ENCODE data around the gene EBF3. TPM values are rescaled to one million over a fixed set of nuclear protein-coding genes. Genes with fewer than 3 reads are reported as not detected.

EBF3 gene
- total RNA-seq, 1 experiment from 2014 or later: not detected

DNA sequence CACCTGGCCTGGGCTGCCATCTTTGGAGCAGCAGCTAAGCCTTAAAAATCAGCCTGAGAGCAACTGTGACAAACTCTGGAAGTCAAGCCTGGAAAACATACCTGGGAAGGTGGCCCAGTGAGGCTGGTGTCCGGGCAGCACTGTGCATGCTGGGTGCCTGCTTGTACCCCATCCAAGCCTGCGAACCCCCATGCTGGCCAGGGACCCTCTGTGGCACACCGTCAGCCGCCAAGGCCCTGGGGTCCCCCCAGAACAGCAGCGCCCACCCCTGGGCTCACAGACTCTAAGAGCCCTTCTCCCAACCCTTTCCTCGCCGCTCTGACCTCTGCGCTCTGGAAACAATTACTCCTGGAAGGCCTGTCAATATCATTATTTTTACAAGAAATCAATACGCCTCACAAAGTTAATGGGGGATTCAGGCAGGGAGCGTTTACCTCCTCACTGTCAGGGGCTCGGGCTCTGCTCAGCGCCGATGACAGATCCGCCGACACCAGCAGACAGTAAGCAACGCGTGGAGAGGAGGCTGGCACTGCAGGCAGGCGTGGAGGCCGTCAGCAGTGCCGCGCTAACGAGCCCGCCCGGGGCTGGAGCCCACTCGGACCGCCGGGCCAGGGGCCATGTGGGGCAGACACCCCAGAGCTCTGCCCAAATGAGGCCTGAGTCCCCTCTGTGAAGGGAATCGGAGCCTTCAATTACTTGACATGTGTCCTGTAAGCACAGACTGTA lies 54.4 kb downstream of the EBF3 start:
- Mint-ChIP-seq H3K36me3 (ENCODE audit: insufficient read depth, unreplicated experiment) (no peaks in the 10 kb centered on the region), H3K9me3 (ENCODE audit: low read depth, unreplicated experiment) (no peaks in the 10 kb centered on the region), H3K4me3 (ENCODE audit: low read depth, unreplicated experiment) (no peak overlapping the region), H3K27me3 (ENCODE audit: unreplicated experiment) (no peaks in the 10 kb centered on the region), H3K27ac (ENCODE audit: unreplicated experiment) (no peak overlapping the region), H3K4me1 (ENCODE audit: low read depth, unreplicated experiment) (no peaks in the 10 kb centered on the region)
- intact Hi-C loops (cut with micrococcal nuclease; ENCODE audit: unreplicated experiment): no loop called here
- DNase-seq: no peak
- no TSS peak for BruUV-seq (replicated peaks)
- CTCF ChIA-PET: no interaction called here
- TF ChIP-seq, protein P1, sequence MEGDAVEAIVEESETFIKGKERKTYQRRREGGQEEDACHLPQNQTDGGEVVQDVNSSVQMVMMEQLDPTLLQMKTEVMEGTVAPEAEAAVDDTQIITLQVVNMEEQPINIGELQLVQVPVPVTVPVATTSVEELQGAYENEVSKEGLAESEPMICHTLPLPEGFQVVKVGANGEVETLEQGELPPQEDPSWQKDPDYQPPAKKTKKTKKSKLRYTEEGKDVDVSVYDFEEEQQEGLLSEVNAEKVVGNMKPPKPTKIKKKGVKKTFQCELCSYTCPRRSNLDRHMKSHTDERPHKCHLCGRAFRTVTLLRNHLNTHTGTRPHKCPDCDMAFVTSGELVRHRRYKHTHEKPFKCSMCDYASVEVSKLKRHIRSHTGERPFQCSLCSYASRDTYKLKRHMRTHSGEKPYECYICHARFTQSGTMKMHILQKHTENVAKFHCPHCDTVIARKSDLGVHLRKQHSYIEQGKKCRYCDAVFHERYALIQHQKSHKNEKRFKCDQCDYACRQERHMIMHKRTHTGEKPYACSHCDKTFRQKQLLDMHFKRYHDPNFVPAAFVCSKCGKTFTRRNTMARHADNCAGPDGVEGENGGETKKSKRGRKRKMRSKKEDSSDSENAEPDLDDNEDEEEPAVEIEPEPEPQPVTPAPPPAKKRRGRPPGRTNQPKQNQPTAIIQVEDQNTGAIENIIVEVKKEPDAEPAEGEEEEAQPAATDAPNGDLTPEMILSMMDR (IDR thresholded peaks at IDR 0.05; ENCODE audit: unreplicated experiment): no peak

DNA sequence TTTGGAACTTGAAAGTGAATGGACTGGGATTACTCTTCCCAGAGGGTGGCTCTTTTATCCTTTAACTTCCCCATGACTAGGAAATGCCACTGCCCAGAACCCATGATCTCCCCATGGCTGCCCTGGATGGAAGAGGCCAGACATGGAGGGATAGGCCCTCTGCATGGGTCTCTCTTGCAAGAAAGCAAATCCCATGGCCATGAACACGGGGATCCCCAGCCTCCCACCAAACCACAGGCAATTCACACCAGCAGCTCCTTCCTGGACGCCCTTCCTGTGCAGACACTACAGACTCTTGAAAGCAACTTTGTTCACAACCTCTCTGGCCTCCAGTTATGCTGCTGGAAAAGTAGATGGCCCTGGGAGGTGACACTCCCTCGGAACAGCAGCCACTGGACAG lies 55.0 kb downstream of the EBF3 start:
- no peak overlapping the region for H3K4me3 Mint-ChIP-seq (ENCODE audit: low read depth, unreplicated experiment)
- no peak overlapping the region for H3K27ac Mint-ChIP-seq (ENCODE audit: unreplicated experiment)
- BruUV-seq (replicated peaks): no TSS peak
- DNase-seq: no peak
- no peaks in the 10 kb centered on the region for H3K4me1 Mint-ChIP-seq (ENCODE audit: low read depth, unreplicated experiment)
- peaks cover 3% of the 10 kb centered on the region for H3K9me3 Mint-ChIP-seq (ENCODE audit: low read depth, unreplicated experiment)
- intact Hi-C loops (cut with micrococcal nuclease; ENCODE audit: unreplicated experiment): no loop called here
- CTCF ChIA-PET: no interaction called here
- no peaks in the 10 kb centered on the region for H3K27me3 Mint-ChIP-seq (ENCODE audit: unreplicated experiment)
- no peaks in the 10 kb centered on the region for H3K36me3 Mint-ChIP-seq (ENCODE audit: insufficient read depth, unreplicated experiment)
- TF ChIP-seq, protein P1 (IDR thresholded peaks at IDR 0.05; ENCODE audit: unreplicated experiment): no peak

DNA sequence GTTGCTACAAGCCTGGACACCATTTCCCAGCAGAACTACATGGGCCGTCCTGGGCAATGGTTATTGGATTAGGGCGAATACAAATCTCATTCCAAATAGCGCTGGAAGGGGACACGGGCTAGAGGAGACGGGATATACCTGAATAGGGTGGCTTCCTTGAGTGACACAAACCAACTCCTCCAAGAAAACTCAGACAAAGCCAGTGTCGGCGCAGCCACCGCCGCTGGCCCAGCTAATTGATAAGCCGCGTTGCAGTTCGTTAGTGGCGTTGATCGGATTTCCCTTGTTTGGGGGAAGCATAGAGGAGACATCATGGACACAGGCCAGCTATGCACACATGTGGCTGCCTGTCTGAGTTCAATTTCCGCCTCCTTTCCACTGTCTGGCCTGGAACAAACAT lies 55.7 kb downstream of the EBF3 start:
- TF ChIP-seq, protein P1 (IDR thresholded peaks at IDR 0.05; ENCODE audit: unreplicated experiment): no peak
- Mint-ChIP-seq H3K27ac (ENCODE audit: unreplicated experiment) (no peak overlapping the region), H3K4me1 (ENCODE audit: low read depth, unreplicated experiment) (no peaks in the 10 kb centered on the region), H3K36me3 (ENCODE audit: insufficient read depth, unreplicated experiment) (no peaks in the 10 kb centered on the region), H3K9me3 (ENCODE audit: low read depth, unreplicated experiment) (peaks cover 3% of the 10 kb centered on the region), H3K27me3 (ENCODE audit: unreplicated experiment) (no peaks in the 10 kb centered on the region), H3K4me3 (ENCODE audit: low read depth, unreplicated experiment) (no peak overlapping the region)
- intact Hi-C loops (cut with micrococcal nuclease; ENCODE audit: unreplicated experiment): no loop called here
- CTCF ChIA-PET: no interaction called here
- no TSS peak for BruUV-seq (replicated peaks)
- DNase-seq: no peak

DNA sequence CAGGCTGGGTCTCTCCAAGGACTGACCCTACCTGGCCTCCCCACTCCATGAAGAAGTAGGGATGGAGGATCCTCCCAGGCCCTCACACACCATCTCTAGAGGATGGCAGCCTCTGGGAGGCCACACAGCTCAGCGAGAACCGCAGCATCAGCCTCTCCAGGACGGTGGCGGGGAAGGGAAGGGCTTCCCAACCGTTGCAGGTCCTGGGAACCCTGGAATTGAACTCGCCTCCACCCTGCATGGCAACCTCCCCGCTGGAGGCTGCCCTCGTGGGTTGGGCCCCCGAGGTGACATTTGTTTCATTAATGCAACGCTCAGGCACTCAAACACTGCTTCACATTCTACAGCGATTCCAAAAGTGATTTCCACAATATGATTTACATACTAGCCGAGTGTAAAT lies 58.5 kb downstream of the EBF3 start:
- Mint-ChIP-seq H3K27ac (ENCODE audit: unreplicated experiment) (no peak overlapping the region), H3K4me1 (ENCODE audit: low read depth, unreplicated experiment) (no peaks in the 10 kb centered on the region), H3K27me3 (ENCODE audit: unreplicated experiment) (no peaks in the 10 kb centered on the region), H3K4me3 (ENCODE audit: low read depth, unreplicated experiment) (no peak overlapping the region), H3K36me3 (ENCODE audit: insufficient read depth, unreplicated experiment) (no peaks in the 10 kb centered on the region), H3K9me3 (ENCODE audit: low read depth, unreplicated experiment) (peaks cover 3% of the 10 kb centered on the region)
- intact Hi-C loops (cut with micrococcal nuclease; ENCODE audit: unreplicated experiment): no loop called here
- DNase-seq: no peak
- CTCF ChIA-PET: no interaction called here
- TF ChIP-seq, protein P1 (IDR thresholded peaks at IDR 0.05; ENCODE audit: unreplicated experiment): no peak
- BruUV-seq (replicated peaks): no TSS peak

All from Calu3 (cell line).